Fibroblast of lung (primary cell): ENCODE measurements around the gene AKT1.

ENCODE experiments used
- CTCF ChIP-seq, 2 donors: IDR thresholded peaks in 1 of 2; conservative IDR thresholded peaks in 1 of 2; 1 replicate in 1 of 2; 2 replicates in 1 of 2; pipeline ENCODE4 v1.5.1; 2011 to 2012; ENCODE audit warnings: low read length in 2 of 2, control low read depth in 1 of 2, inconsistent platforms in 1 of 2, low read depth in 1 of 2, mild to moderate bottlenecking in 1 of 2
- EZH2 ChIP-seq: IDR thresholded peaks from 2 replicates; pipeline ENCODE4 v1.5.1; 2012; ENCODE audit warnings: low read length, control low read depth, mild to moderate bottlenecking; ENCODE audit errors: missing control alignments

GRCh38 chr14:104826189-104826860 lies 30.8 kb upstream of the AKT1 start:
- TF ChIP-seq CTCF (conservative IDR thresholded peaks at IDR 0.05 in 1 of 2, IDR thresholded peaks at IDR 0.05 in 1 of 2; ENCODE audit: low read depth in 1 of 2, low read length in 2 of 2) (peak; percentile 31 to 47), EZH2 (no peak)
